ENCODE data around the gene SPEM3.

SPEM3 gene

DNA sequence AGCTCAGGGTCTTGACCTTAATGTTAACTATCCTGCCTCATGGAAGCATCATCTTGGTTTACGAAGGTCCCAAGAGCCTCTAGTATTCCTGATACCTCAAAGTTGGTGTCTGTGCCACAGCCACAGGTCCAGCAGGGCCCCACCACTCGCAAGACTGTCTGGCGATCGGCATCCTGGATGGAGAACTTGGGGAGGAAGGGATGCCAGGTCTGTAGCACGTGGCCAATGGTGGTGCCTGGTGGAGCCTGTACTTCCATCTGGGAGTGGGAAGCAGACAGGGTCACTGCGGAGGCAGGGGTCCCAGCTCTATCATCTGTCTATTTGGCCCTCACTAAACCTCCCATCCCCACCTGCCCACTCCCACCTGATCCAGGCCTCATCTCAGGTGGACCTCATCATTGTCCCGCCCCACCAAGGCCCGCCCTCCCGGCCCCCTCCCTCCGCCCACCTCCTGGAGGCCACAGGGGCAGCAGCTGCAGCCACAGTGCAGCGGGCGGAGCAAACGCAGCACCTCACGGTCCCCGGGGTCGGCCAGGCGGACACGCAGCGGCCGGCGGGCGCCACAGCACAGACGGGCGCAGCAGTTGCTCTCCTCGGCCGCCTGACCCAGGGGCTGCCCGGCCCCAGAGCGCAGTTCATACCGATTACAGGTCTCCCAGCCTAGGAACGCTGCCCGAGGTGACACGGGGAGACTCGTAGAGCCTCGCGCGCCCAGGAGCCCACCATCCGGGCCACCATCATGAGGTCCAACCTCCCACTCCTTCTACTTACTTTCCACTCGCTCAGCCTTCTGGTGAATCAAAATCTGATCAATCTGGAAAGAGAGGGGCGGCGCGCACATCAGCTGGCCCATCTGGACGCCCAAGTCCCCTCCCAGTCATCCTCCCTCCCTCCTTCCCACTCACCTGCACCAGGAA, 35.7 kb upstream of the SPEM3 start:
- no peaks in the 10 kb centered on the region for H3K4me1 ChIP-seq (ENCODE audit: control insufficient read depth, insufficient read depth, low read length)
- no peaks in the 10 kb centered on the region for H3K9me3 ChIP-seq (ENCODE audit: control insufficient read depth, insufficient read depth, low read length)
- peaks cover 17% of the 10 kb centered on the region for H3K36me3 ChIP-seq (ENCODE audit: control insufficient read depth, insufficient read depth, low read length)
- peaks cover 2% of the 10 kb centered on the region for H3K27me3 ChIP-seq (ENCODE audit: control insufficient read depth, insufficient read depth, low read length)
- H3K4me3 ChIP-seq (ENCODE audit: low read depth, low read length), result peak overlapping the region; percentile 81
- H3K9ac ChIP-seq (ENCODE audit: low read depth, low read length), result no peak overlapping the region

DNA sequence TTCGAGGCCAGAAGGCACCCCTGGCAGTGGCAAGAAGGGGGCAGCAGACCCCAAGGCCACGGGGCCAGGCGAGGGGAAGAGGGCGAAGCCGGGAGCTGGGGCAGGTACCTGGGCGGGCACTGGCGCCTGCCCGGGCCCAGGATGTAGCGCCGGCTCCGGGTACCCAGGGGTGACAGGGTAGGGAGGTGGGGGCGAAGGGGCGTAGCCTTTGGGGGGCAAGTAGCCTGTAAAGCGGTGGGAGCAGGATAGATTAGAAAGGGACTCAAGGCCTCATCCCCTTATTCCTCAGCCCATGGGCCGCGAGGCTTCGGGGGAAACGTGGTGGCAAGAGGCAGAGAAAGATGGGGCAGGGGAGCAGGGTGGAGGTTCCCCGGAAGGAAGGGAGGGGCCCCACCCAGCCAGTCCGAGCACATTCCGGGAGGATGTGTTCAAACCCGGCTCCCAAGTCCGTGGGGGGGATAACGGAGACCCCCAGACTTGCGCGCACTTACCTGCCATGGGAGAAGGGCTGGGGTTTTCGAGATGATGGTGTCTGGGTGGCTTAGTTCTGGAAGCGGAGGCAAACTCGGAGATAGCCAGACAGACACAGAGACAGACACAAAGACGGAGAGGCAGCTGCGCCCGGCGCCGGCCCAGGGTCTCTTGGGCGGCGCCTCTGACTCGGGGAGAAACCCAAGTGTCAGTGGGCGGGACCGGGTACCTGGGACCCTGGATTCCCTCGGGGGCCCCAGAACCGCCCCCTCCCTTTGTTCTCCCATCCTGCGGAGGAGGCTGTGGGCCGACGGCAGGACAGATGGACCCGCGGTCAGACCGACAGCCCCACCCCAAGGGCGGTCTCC, 34.8 kb upstream of the SPEM3 start:
- no peaks in the 10 kb centered on the region for H3K9me3 ChIP-seq (ENCODE audit: control insufficient read depth, insufficient read depth, low read length)
- peak overlapping the region; percentile 81 for H3K4me3 ChIP-seq (ENCODE audit: low read depth, low read length)
- peaks cover 2% of the 10 kb centered on the region for H3K27me3 ChIP-seq (ENCODE audit: control insufficient read depth, insufficient read depth, low read length)
- H3K4me1 ChIP-seq (ENCODE audit: control insufficient read depth, insufficient read depth, low read length), result no peaks in the 10 kb centered on the region
- no peak overlapping the region for H3K9ac ChIP-seq (ENCODE audit: low read depth, low read length)
- H3K36me3 ChIP-seq (ENCODE audit: control insufficient read depth, insufficient read depth, low read length), result peaks cover 17% of the 10 kb centered on the region

DNA sequence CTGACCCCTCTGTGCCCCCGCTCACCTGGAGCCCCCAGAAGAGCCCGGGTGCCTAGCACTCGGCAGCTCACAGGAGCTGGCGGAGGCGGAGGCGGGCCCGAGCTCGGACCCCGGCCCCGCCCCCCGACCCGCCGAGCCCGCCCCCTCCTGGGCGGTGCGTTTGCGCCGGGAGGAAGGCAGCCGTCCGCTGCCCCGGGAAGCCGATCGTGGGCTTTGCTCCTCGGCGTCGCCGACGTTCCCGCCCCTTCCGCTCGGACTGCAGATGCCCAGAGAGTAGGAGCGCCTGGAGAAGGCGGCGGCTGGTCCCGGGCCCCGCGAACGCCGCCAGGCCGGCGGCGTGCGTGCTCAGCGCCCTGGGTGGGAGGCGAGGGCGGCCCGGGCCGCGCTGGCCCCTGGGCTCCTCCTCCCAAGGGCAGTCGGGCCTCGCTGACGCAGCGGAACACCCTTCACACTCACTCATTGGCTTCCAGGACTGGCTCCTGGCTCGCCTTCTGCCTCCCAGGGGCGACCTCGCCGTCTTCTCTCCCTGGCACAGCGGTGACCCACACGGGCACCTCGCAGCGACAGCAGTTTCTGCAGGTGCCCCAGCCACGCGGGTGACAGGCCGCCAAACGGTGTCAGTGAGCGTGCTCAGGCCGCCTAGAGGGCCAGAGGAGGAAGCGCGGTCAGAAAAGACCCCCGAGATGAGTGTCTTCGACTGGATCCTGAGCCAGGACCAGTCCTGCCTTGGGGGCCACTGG, 34.0 kb upstream of the SPEM3 start, which contains the start of gene PLSCR3:
Gene PLSCR3, minus strand, starts transcription at position 74 of the 740 bp plus-strand sequence. CDS start 415 bp downstream, outside the sequence.
- Histone ChIP-seq H3K4me3 (ENCODE audit: low read depth, low read length) (peak within 1 kb of the TSS; percentile 81), H3K9ac (ENCODE audit: low read depth, low read length) (no peak within 1 kb of the TSS), H3K4me1 (ENCODE audit: control insufficient read depth, insufficient read depth, low read length) (no peaks in the 10 kb centered on the region), H3K36me3 (ENCODE audit: control insufficient read depth, insufficient read depth, low read length) (peaks cover 13% of the 10 kb centered on the region), H3K27me3 (ENCODE audit: control insufficient read depth, insufficient read depth, low read length) (peaks cover 2% of the 10 kb centered on the region), H3K9me3 (ENCODE audit: control insufficient read depth, insufficient read depth, low read length) (no peaks in the 10 kb centered on the region)

DNA sequence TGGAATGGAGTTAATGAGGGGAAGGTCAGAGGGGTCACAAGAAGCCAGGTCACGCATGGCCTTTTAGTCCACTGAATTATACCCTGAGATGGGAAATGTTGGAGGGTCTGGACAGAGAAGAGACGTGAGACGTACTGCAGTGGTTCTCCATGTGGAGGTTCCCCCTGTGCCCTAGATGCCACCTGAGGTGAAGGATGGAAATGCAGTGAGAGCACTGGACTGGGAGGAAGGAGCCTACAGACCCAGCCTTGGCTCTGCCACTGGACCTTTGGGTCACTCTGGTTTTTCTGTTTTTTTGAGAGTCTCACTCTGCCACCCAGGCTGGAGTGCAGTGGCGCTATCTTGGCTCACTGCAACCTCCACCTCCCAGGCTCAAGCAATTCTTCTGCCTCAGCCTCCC, 32.5 kb upstream of the SPEM3 start:
- Histone ChIP-seq H3K9me3 (ENCODE audit: control insufficient read depth, insufficient read depth, low read length) (no peaks in the 10 kb centered on the region), H3K9ac (ENCODE audit: low read depth, low read length) (no peak overlapping the region), H3K27me3 (ENCODE audit: control insufficient read depth, insufficient read depth, low read length) (peaks cover 2% of the 10 kb centered on the region), H3K4me3 (ENCODE audit: low read depth, low read length) (no peak overlapping the region), H3K36me3 (ENCODE audit: control insufficient read depth, insufficient read depth, low read length) (peaks cover under 1% of the 10 kb centered on the region), H3K4me1 (ENCODE audit: control insufficient read depth, insufficient read depth, low read length) (no peaks in the 10 kb centered on the region)

DNA sequence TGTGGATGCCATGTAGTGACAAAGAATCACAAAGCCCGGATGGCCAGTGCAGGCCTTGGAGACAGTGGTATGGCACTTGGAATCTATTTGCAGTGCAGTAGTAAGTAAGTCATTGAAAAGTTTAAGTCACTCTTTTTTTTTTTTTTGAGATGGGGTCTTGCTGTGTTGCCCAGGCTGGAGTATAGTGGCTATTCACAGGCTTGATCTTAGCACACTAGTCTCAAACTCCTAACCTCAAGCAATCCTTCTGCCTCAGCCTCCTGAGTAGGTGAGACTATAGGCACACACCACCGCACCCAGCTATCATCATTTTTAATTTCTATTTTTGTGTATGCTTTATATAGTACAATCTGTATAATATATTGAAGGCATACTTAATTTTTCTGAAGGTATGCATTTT, 30.0 kb upstream of the SPEM3 start:
- Histone ChIP-seq H3K9ac (ENCODE audit: low read depth, low read length) (no peak overlapping the region), H3K4me1 (ENCODE audit: control insufficient read depth, insufficient read depth, low read length) (no peaks in the 10 kb centered on the region), H3K36me3 (ENCODE audit: control insufficient read depth, insufficient read depth, low read length) (no peaks in the 10 kb centered on the region), H3K27me3 (ENCODE audit: control insufficient read depth, insufficient read depth, low read length) (peaks cover 2% of the 10 kb centered on the region), H3K9me3 (ENCODE audit: control insufficient read depth, insufficient read depth, low read length) (no peaks in the 10 kb centered on the region), H3K4me3 (ENCODE audit: low read depth, low read length) (no peak overlapping the region)

DNA sequence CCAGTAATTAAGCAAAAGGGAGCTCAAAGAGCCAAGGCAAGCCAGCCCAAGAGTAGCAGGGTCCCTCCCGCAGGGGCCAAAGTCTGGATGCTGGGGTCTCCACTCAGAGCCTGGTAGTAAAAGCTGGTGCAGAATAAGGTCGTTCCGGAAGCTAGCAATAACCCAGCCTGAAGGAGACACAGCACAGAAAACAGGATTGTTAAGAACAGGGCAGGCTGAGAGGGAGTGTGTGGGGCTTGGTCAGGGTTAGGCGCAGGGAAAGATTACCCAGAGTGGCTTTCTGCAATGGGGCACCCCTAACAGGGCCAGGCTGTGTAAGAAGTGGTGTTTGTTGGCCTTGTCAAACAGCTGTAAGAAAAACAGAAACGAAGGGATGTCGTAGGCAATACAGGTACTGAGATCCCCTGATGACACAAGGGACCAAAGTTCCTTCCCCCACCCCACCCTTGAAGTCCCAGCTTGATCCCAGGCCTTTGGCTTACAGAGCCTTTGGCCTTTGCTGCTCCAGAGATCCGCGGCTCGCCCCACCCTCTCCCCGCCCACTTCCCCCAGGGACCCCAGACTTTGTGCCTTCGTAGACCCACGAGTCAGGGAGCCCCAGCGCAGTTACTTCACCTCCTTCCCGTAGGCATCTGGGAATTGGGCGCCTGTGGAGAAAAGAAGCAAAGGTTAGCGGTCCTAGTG, 25.5 kb upstream of the SPEM3 start:
- Histone ChIP-seq H3K9me3 (ENCODE audit: control insufficient read depth, insufficient read depth, low read length) (no peaks in the 10 kb centered on the region), H3K36me3 (ENCODE audit: control insufficient read depth, insufficient read depth, low read length) (peaks cover 3% of the 10 kb centered on the region), H3K4me3 (ENCODE audit: low read depth, low read length) (peak overlapping the region; percentile 83), H3K9ac (ENCODE audit: low read depth, low read length) (peak overlapping the region; percentile 9), H3K4me1 (ENCODE audit: control insufficient read depth, insufficient read depth, low read length) (peaks cover 4% of the 10 kb centered on the region), H3K27me3 (ENCODE audit: control insufficient read depth, insufficient read depth, low read length) (peaks cover 2% of the 10 kb centered on the region)

DNA sequence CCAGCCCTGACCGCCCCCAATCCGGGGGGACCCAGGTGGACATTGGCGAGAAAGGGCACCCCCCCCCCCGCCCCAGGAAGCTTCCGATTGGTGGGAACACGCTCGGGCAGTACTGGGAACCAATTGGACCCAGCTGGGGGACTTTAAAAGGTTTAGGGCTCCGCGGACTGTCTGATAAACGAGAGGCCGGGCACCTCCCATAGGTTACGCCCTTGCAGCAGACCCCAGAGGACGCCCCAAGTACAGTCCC, 25.0 kb upstream of the SPEM3 start:
- Histone ChIP-seq H3K9me3 (ENCODE audit: control insufficient read depth, insufficient read depth, low read length) (no peaks in the 10 kb centered on the region), H3K4me1 (ENCODE audit: control insufficient read depth, insufficient read depth, low read length) (peaks cover 5% of the 10 kb centered on the region), H3K4me3 (ENCODE audit: low read depth, low read length) (peak overlapping the region; percentile 83), H3K9ac (ENCODE audit: low read depth, low read length) (no peak overlapping the region), H3K36me3 (ENCODE audit: control insufficient read depth, insufficient read depth, low read length) (peaks cover 6% of the 10 kb centered on the region), H3K27me3 (ENCODE audit: control insufficient read depth, insufficient read depth, low read length) (peaks cover 2% of the 10 kb centered on the region)

DNA sequence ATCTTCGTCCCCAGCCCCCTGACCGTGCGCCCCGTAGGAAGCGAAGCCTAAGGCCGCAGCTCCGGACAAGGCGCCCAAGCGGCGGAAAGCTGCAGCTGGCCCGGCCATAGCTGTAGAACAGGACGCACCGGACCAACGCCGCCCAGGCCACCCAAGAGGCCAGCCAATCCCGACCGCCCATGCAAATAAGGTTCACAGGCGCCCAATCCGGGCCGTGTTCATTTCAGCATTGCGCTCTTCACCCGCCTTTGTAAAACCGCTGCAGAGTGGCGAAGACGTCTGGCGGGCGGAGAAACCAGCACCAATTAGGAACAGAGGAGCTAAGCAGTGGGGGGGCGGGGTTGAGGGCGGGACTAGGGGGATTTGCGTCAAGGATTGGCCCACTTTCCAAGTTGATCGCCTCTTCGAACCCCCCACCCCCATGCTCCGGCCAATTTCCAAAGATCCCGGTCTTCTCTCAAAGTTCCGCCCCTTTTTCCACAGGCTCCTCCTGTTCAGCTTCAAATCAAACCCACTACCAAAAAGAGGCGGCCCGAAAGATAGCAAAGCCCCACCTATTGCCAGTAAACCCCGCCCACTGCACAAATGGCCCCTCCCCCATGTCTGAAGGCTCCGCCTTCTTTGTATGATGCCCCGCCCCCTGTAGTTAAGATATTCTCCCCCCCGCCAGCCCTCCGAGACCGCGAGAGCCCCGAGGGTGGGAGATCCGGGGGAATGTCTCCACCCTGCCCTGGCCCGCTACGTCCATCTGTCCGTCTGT, 24.5 kb upstream of the SPEM3 start, which contains the start of gene TMEM256:
Gene TMEM256, minus strand, starts transcription at position 121 of the 760 bp plus-strand sequence. Its CDS starts 13 bp downstream, at position 108.
- H3K27me3 ChIP-seq (ENCODE audit: control insufficient read depth, insufficient read depth, low read length), result peaks cover 5% of the 10 kb centered on the region
- peak within 1 kb of the TSS; percentile 88 for H3K4me3 ChIP-seq (ENCODE audit: low read depth, low read length)
- H3K9ac ChIP-seq (ENCODE audit: low read depth, low read length), result peak within 1 kb of the TSS; percentile 9
- no peaks in the 10 kb centered on the region for H3K9me3 ChIP-seq (ENCODE audit: control insufficient read depth, insufficient read depth, low read length)
- H3K4me1 ChIP-seq (ENCODE audit: control insufficient read depth, insufficient read depth, low read length), result peaks cover 7% of the 10 kb centered on the region
- peaks cover 12% of the 10 kb centered on the region for H3K36me3 ChIP-seq (ENCODE audit: control insufficient read depth, insufficient read depth, low read length)

DNA sequence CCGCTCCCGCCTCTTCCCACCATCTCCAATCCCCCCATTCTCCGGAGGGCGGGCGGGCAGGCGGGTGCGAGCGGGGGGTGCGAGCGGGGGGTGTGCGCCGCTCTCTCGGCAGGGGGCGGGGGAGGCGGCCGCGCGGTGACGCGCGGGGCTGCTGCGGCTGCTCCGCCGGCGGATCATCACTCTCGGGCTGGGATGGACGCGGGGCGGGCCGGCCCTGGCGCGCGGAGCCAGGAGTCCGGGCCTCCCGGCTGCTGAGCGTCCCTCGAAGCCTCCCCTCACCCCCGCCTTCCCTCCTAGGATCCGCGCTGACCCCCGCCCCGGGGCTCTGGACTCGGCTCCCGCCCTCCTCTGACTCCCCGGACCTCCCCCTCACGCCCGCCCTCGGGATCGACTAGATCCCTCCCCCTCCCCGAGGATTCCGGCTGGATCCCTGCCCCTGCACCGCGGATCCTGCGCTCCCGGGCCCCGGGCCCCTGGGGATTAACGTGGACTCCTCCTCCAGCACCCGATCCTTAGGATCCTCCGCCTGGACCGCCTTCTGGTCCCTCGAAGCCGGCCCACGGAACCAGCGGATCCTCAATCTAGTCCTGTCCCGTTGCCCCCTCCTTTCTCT, 23.8 kb upstream of the SPEM3 start:
- H3K27me3 ChIP-seq (ENCODE audit: control insufficient read depth, insufficient read depth, low read length), result peaks cover 7% of the 10 kb centered on the region
- H3K4me3 ChIP-seq (ENCODE audit: low read depth, low read length), result peak overlapping the region; percentile 88
- H3K36me3 ChIP-seq (ENCODE audit: control insufficient read depth, insufficient read depth, low read length), result peaks cover 18% of the 10 kb centered on the region
- peaks cover 7% of the 10 kb centered on the region for H3K4me1 ChIP-seq (ENCODE audit: control insufficient read depth, insufficient read depth, low read length)
- H3K9me3 ChIP-seq (ENCODE audit: control insufficient read depth, insufficient read depth, low read length), result no peaks in the 10 kb centered on the region
- peak overlapping the region; percentile 85 for H3K9ac ChIP-seq (ENCODE audit: low read depth, low read length)
